GM12892 (cell line): ENCODE measurements around the gene FCGR2B.

Experiments used
- POLR2A ChIP-seq: IDR thresholded peaks from 2 replicates; pipeline ENCODE4 v1.6.1; 2011; ENCODE audit warnings: low read depth, low read length, control low read depth
- POLR2AphosphoS5 ChIP-seq: IDR thresholded peaks from 2 replicates; pipeline ENCODE4 v1.6.1; 2011; ENCODE audit warnings: low read depth, low read length, control low read depth
- TAF1 ChIP-seq: IDR thresholded peaks from 2 replicates; pipeline ENCODE4 v1.6.1; 2011; ENCODE audit warnings: low read depth, mild to moderate bottlenecking, control low read depth, low read length, borderline replicate concordance

- TF ChIP-seq POLR2A: no peak
- TF ChIP-seq TAF1: no peak
- no peak for TF ChIP-seq POLR2AphosphoS5
Observed at GRCh38 chr1:161720422-161720821, 57.5 kb downstream of the FCGR2B start.
